Right cardiac atrium (tissue), 5 donors: ENCODE measurements around the gene FARP1. TPM values are rescaled to one million over a fixed set of nuclear protein-coding genes. Genes with fewer than 3 reads are reported as not detected.
A peak's percentile ranks its signal among the peaks of the same experiment; 100 is the strongest.

Experiments used
- ATAC-seq, 2 donors: fragments of 200-7000 bp; cut with Tn5 transposase; one replicate each; pipeline versions ENCODE4 v1.8.0 to v1.9.1; 2020; ENCODE audit warnings: moderate library complexity in 2 of 2, mild to moderate bottlenecking in 1 of 2
- DNase-seq, 3 donors: peaks; one replicate each; pipeline ENCODE4 v3.0.0-alpha.2; 2020
- H3K27ac ChIP-seq: one replicate; pipeline ENCODE4 v1.5.1; 2013; ENCODE audit warnings: mild to moderate bottlenecking, low read length, control low read depth, moderate library complexity
- H3K27me3 ChIP-seq: one replicate; pipeline ENCODE4 v1.6.1; 2013; ENCODE audit not compliant: control insufficient read depth, insufficient read depth
- H3K4me1 ChIP-seq: one replicate; pipeline ENCODE4 v1.6.1; 2013; ENCODE audit warnings: low read length; ENCODE audit not compliant: control insufficient read depth, insufficient read depth
- H3K4me3 ChIP-seq: one replicate; pipeline ENCODE4 v1.5.1; 2013; ENCODE audit warnings: low read length, control low read depth
- H3K9me3 ChIP-seq: one replicate; pipeline ENCODE4 v1.6.1; 2013; ENCODE audit warnings: low read length; ENCODE audit not compliant: control insufficient read depth
- WGBS: extraction: QIAGEN DNeasy Blood & Tissue Kit; methylation state at CpG from one replicate; pipeline ENCODE4 v1.1.7; 2013; 5-methylcytosine and 5-hydroxymethylcytosine counted together
- intact Hi-C, 4 donors: fragments of 100-400 bp; cut with DNase I; formaldehyde crosslinking; loops; one replicate each; pipeline versions ENCODE4 v1.11.0 to v1.14.0; 2022 to 2023
- polyA plus RNA-seq: library from polyadenylated mRNA; stranded (reverse); fragments of 200-250 nt; gene quantifications from one replicate; pipeline ENCODE4 v1.2.3, GENCODE V29; 2013
- total RNA-seq, 4 donors: library from RNA; stranded (reverse); fragmentation: NEBNext Ultra II Directional; extraction: Animal tissue kit (Norgen Biotek cat#: 25700); gene quantifications; one replicate each; pipeline ENCODE4 v1.2.1, GENCODE V29; 2021
- donor health status: healthy with polysubstance abuse.
- donor health status: DM: no; HTN: yes; CAD: no.
- donor health status: DM: no; HTN: no; CAD: no.
- donor health status: DM: no; HTN: yes; CAD: no; lungs with severe emphysema.
- donor health status: DM: yes; HTN: yes; CAD: no.

Gene FARP1
- total and polyA plus RNA-seq, 5 donors: 8.3 to 27.6 (median 22.7) TPM

GRCh38 chr13:98442391-98443230, 299.7 kb downstream of the FARP1 start:
- intact Hi-C loops: loop anchor here in 2 of 4 donors (5.0 to 10.0 kb wide), 3 partner anchors 58 to 402 kb away; no protein-coding TSS in a partner anchor
- Histone ChIP-seq H3K27me3 (no peaks in the 10 kb centered on the region), H3K4me1 (no peaks in the 10 kb centered on the region), H3K27ac (no peak overlapping the region), H3K9me3 (no peaks in the 10 kb centered on the region), H3K4me3 (no peak overlapping the region)
- DNase-seq: no peak
- 82% methylated on average over 27 of the region's 27 CpGs for WGBS
- ATAC-seq: no peak

GRCh38 chr13:98443329-98443728, 300.4 kb downstream of the FARP1 start:
- no peaks in the 10 kb centered on the region for H3K9me3 ChIP-seq
- no peak for ATAC-seq
- no peaks in the 10 kb centered on the region for H3K27me3 ChIP-seq
- no peak overlapping the region for H3K27ac ChIP-seq
- intact Hi-C loops: loop anchor here in 2 of 4 donors (5.0 to 10.0 kb wide), 3 partner anchors 59 to 401 kb away; no protein-coding TSS in a partner anchor
- WGBS: 76% methylated on average over 11 of the region's 11 CpGs
- no peak overlapping the region for H3K4me3 ChIP-seq
- DNase-seq: no peak
- H3K4me1 ChIP-seq: no peaks in the 10 kb centered on the region

GRCh38 chr13:98443800-98444325, 301.0 kb downstream of the FARP1 start:
- intact Hi-C loops: loop anchor here in 2 of 4 donors (5.0 to 10.0 kb wide), 3 partner anchors 59 to 401 kb away; no protein-coding TSS in a partner anchor
- DNase-seq (peak in 1 of 3 donors; percentile 42), ATAC-seq (no peak)
- Histone ChIP-seq H3K27me3 (no peaks in the 10 kb centered on the region), H3K9me3 (no peaks in the 10 kb centered on the region), H3K4me1 (no peaks in the 10 kb centered on the region), H3K4me3 (no peak overlapping the region), H3K27ac (no peak overlapping the region)
- 82% methylated on average over 21 of the region's 21 CpGs for WGBS

GRCh38 chr13:98444381-98444780, 301.5 kb downstream of the FARP1 start:
- Histone ChIP-seq H3K4me1 (no peaks in the 10 kb centered on the region), H3K27ac (no peak overlapping the region), H3K27me3 (no peaks in the 10 kb centered on the region), H3K9me3 (no peaks in the 10 kb centered on the region), H3K4me3 (no peak overlapping the region)
- 93% methylated on average over 16 of the region's 16 CpGs for WGBS
- ATAC-seq (no peak), DNase-seq (peak in 1 of 3 donors; percentile 59)
- intact Hi-C loops: loop anchor here in 2 of 4 donors (5.0 to 10.0 kb wide), 3 partner anchors 60 to 400 kb away; no protein-coding TSS in a partner anchor

GRCh38 chr13:98445340-98446233, 302.7 kb downstream of the FARP1 start:
- 21% methylated on average over 18 of the region's 18 CpGs for WGBS
- H3K9me3 ChIP-seq: no peaks in the 10 kb centered on the region
- no peak overlapping the region for H3K27ac ChIP-seq
- H3K27me3 ChIP-seq: no peaks in the 10 kb centered on the region
- intact Hi-C loops: loop anchor here (5.0 to 10.0 kb wide), 6 partner anchors 61 to 399 kb away; partner anchors contain the start of gene STK24 (in 1 of the 4)
- peaks cover 3% of the 10 kb centered on the region for H3K4me1 ChIP-seq
- H3K4me3 ChIP-seq: no peak overlapping the region
- DNase-seq (peak; percentile 64 to 90 (median 87)), ATAC-seq (peak; percentile 81 to 85)

- Histone ChIP-seq H3K27me3 (no peaks in the 10 kb centered on the region), H3K4me1 (peaks cover 5% of the 10 kb centered on the region), H3K27ac (no peak overlapping the region), H3K9me3 (no peaks in the 10 kb centered on the region), H3K4me3 (no peak overlapping the region)
- WGBS: 89% methylated on average over 11 of the region's 11 CpGs
- ATAC-seq: no peak
- intact Hi-C loops: loop anchor here (5.0 to 10.0 kb wide), 6 partner anchors 61 to 399 kb away; partner anchors contain the start of gene STK24 (in 1 of the 4)
- peak in 1 of 3 donors; percentile 62 for DNase-seq
Observed at GRCh38 chr13:98446234-98446621, 303.3 kb downstream of the FARP1 start.

GRCh38 chr13:98447130-98447529, 304.2 kb downstream of the FARP1 start:
- H3K27me3 ChIP-seq: no peaks in the 10 kb centered on the region
- WGBS: 97% methylated on average over 5 of the region's 5 CpGs
- H3K4me1 ChIP-seq: peaks cover 7% of the 10 kb centered on the region
- no peak overlapping the region for H3K4me3 ChIP-seq
- intact Hi-C loops: loop anchor here (5.0 to 10.0 kb wide), 6 partner anchors 62 to 398 kb away; partner anchors contain the start of gene STK24 (in 1 of the 4)
- H3K27ac ChIP-seq: no peak overlapping the region
- ATAC-seq (no peak), DNase-seq (no peak)
- no peaks in the 10 kb centered on the region for H3K9me3 ChIP-seq

- peaks cover 7% of the 10 kb centered on the region for H3K4me1 ChIP-seq
- WGBS: 64% methylated on average over 28 of the region's 28 CpGs
- ATAC-seq: no peak
- intact Hi-C loops: loop anchor here (5.0 to 10.0 kb wide), 6 partner anchors 63 to 397 kb away; partner anchors contain the start of gene STK24 (in 1 of the 4)
- H3K9me3 ChIP-seq: no peaks in the 10 kb centered on the region
- H3K27me3 ChIP-seq: no peaks in the 10 kb centered on the region
- peak in 2 of 3 donors; percentile 58 to 88 for DNase-seq
- no peak overlapping the region for H3K27ac ChIP-seq
- H3K4me3 ChIP-seq: no peak overlapping the region
Observed at GRCh38 chr13:98447881-98448641, 305.2 kb downstream of the FARP1 start.

GRCh38 chr13:98448642-98448928, 305.7 kb downstream of the FARP1 start:
- no peak overlapping the region for H3K27ac ChIP-seq
- peaks cover 7% of the 10 kb centered on the region for H3K4me1 ChIP-seq
- no peak for ATAC-seq
- intact Hi-C loops: loop anchor here (5.0 to 10.0 kb wide), 6 partner anchors 64 to 396 kb away; partner anchors contain the start of gene STK24 (in 1 of the 4)
- WGBS: 92% methylated on average over 5 of the region's 5 CpGs
- no peaks in the 10 kb centered on the region for H3K27me3 ChIP-seq
- no peak overlapping the region for H3K4me3 ChIP-seq
- DNase-seq: no peak
- no peaks in the 10 kb centered on the region for H3K9me3 ChIP-seq

GRCh38 chr13:98449273-98449672, 306.4 kb downstream of the FARP1 start:
- H3K27me3 ChIP-seq: no peaks in the 10 kb centered on the region
- H3K4me3 ChIP-seq: no peak overlapping the region
- ATAC-seq (no peak), DNase-seq (no peak)
- no peak overlapping the region for H3K27ac ChIP-seq
- 92% methylated on average over 16 of the region's 16 CpGs for WGBS
- peaks cover 7% of the 10 kb centered on the region for H3K4me1 ChIP-seq
- intact Hi-C loops: loop anchor here (5.0 to 10.0 kb wide), 6 partner anchors 64 to 396 kb away; partner anchors contain the start of gene STK24 (in 1 of the 4)
- H3K9me3 ChIP-seq: no peaks in the 10 kb centered on the region
